Measurements from ENCODE around the gene BRINP2.

Gene BRINP2

GRCh38 chr1:177243773-177244172 lies 73.0 kb downstream of the BRINP2 start:
- no CpG with 5 or more reads among the region's 1 CpG for WGBS (ENCODE audit: insufficient coverage, insufficient read length)
- no peak for DNase-seq (ENCODE audit: low read depth, low spot score)
- Histone ChIP-seq H3K4me3 (ENCODE audit: low read length) (no peak overlapping the region), H3K27ac (ENCODE audit: low read length) (no peak overlapping the region), H3K9me3 (ENCODE audit: control insufficient read depth, insufficient read depth, low read length) (no peaks in the 10 kb centered on the region), H3K27me3 (ENCODE audit: control insufficient read depth, insufficient read depth, low read length) (no peaks in the 10 kb centered on the region), H3K36me3 (ENCODE audit: control insufficient read depth, insufficient read depth, low read length) (no peaks in the 10 kb centered on the region), H3K4me1 (ENCODE audit: control insufficient read depth, insufficient read depth, low read length) (no peaks in the 10 kb centered on the region)

- Histone ChIP-seq H3K27me3 (ENCODE audit: control insufficient read depth, insufficient read depth, low read length) (no peaks in the 10 kb centered on the region), H3K27ac (ENCODE audit: low read length) (no peak overlapping the region), H3K36me3 (ENCODE audit: control insufficient read depth, insufficient read depth, low read length) (no peaks in the 10 kb centered on the region), H3K4me3 (ENCODE audit: low read length) (no peak overlapping the region), H3K9me3 (ENCODE audit: control insufficient read depth, insufficient read depth, low read length) (no peaks in the 10 kb centered on the region), H3K4me1 (ENCODE audit: control insufficient read depth, insufficient read depth, low read length) (no peaks in the 10 kb centered on the region)
- no CpG with 5 or more reads among the region's 4 CpGs for WGBS (ENCODE audit: insufficient coverage, insufficient read length)
- no peak for DNase-seq (ENCODE audit: low read depth, low spot score)
Measured at GRCh38 chr1:177246710-177247580, 76.2 kb downstream of the BRINP2 start.

- Histone ChIP-seq H3K36me3 (ENCODE audit: control insufficient read depth, insufficient read depth, low read length) (no peaks in the 10 kb centered on the region), H3K4me3 (ENCODE audit: low read length) (no peak overlapping the region), H3K4me1 (ENCODE audit: control insufficient read depth, insufficient read depth, low read length) (no peaks in the 10 kb centered on the region), H3K27me3 (ENCODE audit: control insufficient read depth, insufficient read depth, low read length) (no peaks in the 10 kb centered on the region), H3K9me3 (ENCODE audit: control insufficient read depth, insufficient read depth, low read length) (no peaks in the 10 kb centered on the region), H3K27ac (ENCODE audit: low read length) (no peak overlapping the region)
- WGBS (ENCODE audit: insufficient coverage, insufficient read length): no CpG with 5 or more reads among the region's 9 CpGs
- DNase-seq (ENCODE audit: low read depth, low spot score): no peak
Measured at GRCh38 chr1:177247623-177248176, 76.9 kb downstream of the BRINP2 start.

- no peaks in the 10 kb centered on the region for H3K4me1 ChIP-seq (ENCODE audit: control insufficient read depth, insufficient read depth, low read length)
- DNase-seq (ENCODE audit: low read depth, low spot score): no peak
- H3K9me3 ChIP-seq (ENCODE audit: control insufficient read depth, insufficient read depth, low read length): no peaks in the 10 kb centered on the region
- H3K27me3 ChIP-seq (ENCODE audit: control insufficient read depth, insufficient read depth, low read length): no peaks in the 10 kb centered on the region
- no peak overlapping the region for H3K27ac ChIP-seq (ENCODE audit: low read length)
- no CpG with 5 or more reads among the region's 5 CpGs for WGBS (ENCODE audit: insufficient coverage, insufficient read length)
- H3K36me3 ChIP-seq (ENCODE audit: control insufficient read depth, insufficient read depth, low read length): no peaks in the 10 kb centered on the region
- H3K4me3 ChIP-seq (ENCODE audit: low read length): no peak overlapping the region
Measured at GRCh38 chr1:177248258-177248657, 77.5 kb downstream of the BRINP2 start.

- H3K27me3 ChIP-seq (ENCODE audit: control insufficient read depth, insufficient read depth, low read length): no peaks in the 10 kb centered on the region
- no peaks in the 10 kb centered on the region for H3K4me1 ChIP-seq (ENCODE audit: control insufficient read depth, insufficient read depth, low read length)
- no peaks in the 10 kb centered on the region for H3K9me3 ChIP-seq (ENCODE audit: control insufficient read depth, insufficient read depth, low read length)
- no peak overlapping the region for H3K4me3 ChIP-seq (ENCODE audit: low read length)
- DNase-seq (ENCODE audit: low read depth, low spot score): no peak
- H3K27ac ChIP-seq (ENCODE audit: low read length): no peak overlapping the region
- H3K36me3 ChIP-seq (ENCODE audit: control insufficient read depth, insufficient read depth, low read length): no peaks in the 10 kb centered on the region
Measured at GRCh38 chr1:177249231-177249630, 78.5 kb downstream of the BRINP2 start.

GRCh38 chr1:177252877-177253276 lies 82.1 kb downstream of the BRINP2 start:
- Histone ChIP-seq H3K27ac (ENCODE audit: low read length) (no peak overlapping the region), H3K36me3 (ENCODE audit: control insufficient read depth, insufficient read depth, low read length) (no peaks in the 10 kb centered on the region), H3K27me3 (ENCODE audit: control insufficient read depth, insufficient read depth, low read length) (no peaks in the 10 kb centered on the region), H3K9me3 (ENCODE audit: control insufficient read depth, insufficient read depth, low read length) (no peaks in the 10 kb centered on the region), H3K4me1 (ENCODE audit: control insufficient read depth, insufficient read depth, low read length) (no peaks in the 10 kb centered on the region), H3K4me3 (ENCODE audit: low read length) (no peak overlapping the region)
- DNase-seq (ENCODE audit: low read depth, low spot score): no peak

- no peak overlapping the region for H3K4me3 ChIP-seq (ENCODE audit: low read length)
- no peaks in the 10 kb centered on the region for H3K27me3 ChIP-seq (ENCODE audit: control insufficient read depth, insufficient read depth, low read length)
Measured at GRCh38 chr1:177255411-177255810, 84.7 kb downstream of the BRINP2 start.

GRCh38 chr1:177256153-177257075 lies 85.7 kb downstream of the BRINP2 start:
- H3K4me3 ChIP-seq (ENCODE audit: low read length): no peak overlapping the region
- H3K27ac ChIP-seq (ENCODE audit: low read length): no peak overlapping the region
- no CpG with 5 or more reads among the region's 20 CpGs for WGBS (ENCODE audit: insufficient coverage, insufficient read length)
- peak; percentile 55 for DNase-seq (ENCODE audit: low read depth, low spot score)
- no peaks in the 10 kb centered on the region for H3K36me3 ChIP-seq (ENCODE audit: control insufficient read depth, insufficient read depth, low read length)
- H3K27me3 ChIP-seq (ENCODE audit: control insufficient read depth, insufficient read depth, low read length): no peaks in the 10 kb centered on the region
- H3K4me1 ChIP-seq (ENCODE audit: control insufficient read depth, insufficient read depth, low read length): no peaks in the 10 kb centered on the region
- H3K9me3 ChIP-seq (ENCODE audit: control insufficient read depth, insufficient read depth, low read length): no peaks in the 10 kb centered on the region

More at GRCh38 chr1:177255411-177255810, 84.7 kb downstream of the BRINP2 start:
- no peaks in the 10 kb centered on the region for H3K4me1 ChIP-seq (ENCODE audit: control insufficient read depth, insufficient read depth, low read length)
- no peaks in the 10 kb centered on the region for H3K36me3 ChIP-seq (ENCODE audit: control insufficient read depth, insufficient read depth, low read length)
- no peak for DNase-seq (ENCODE audit: low read depth, low spot score)
- no peak overlapping the region for H3K27ac ChIP-seq (ENCODE audit: low read length)
- H3K9me3 ChIP-seq (ENCODE audit: control insufficient read depth, insufficient read depth, low read length): no peaks in the 10 kb centered on the region
- WGBS (ENCODE audit: insufficient coverage, insufficient read length): no CpG with 5 or more reads among the region's 1 CpG

- Histone ChIP-seq H3K4me1 (ENCODE audit: control insufficient read depth, insufficient read depth, low read length) (no peaks in the 10 kb centered on the region), H3K4me3 (ENCODE audit: low read length) (no peak overlapping the region), H3K27me3 (ENCODE audit: control insufficient read depth, insufficient read depth, low read length) (no peaks in the 10 kb centered on the region), H3K27ac (ENCODE audit: low read length) (no peak overlapping the region), H3K36me3 (ENCODE audit: control insufficient read depth, insufficient read depth, low read length) (no peaks in the 10 kb centered on the region), H3K9me3 (ENCODE audit: control insufficient read depth, insufficient read depth, low read length) (no peaks in the 10 kb centered on the region)
- DNase-seq (ENCODE audit: low read depth, low spot score): no peak
- WGBS (ENCODE audit: insufficient coverage, insufficient read length): no CpG with 5 or more reads among the region's 11 CpGs
Measured at GRCh38 chr1:177257128-177257527, 86.4 kb downstream of the BRINP2 start.

GRCh38 chr1:177257576-177257975 lies 86.8 kb downstream of the BRINP2 start:
- no CpG with 5 or more reads among the region's 4 CpGs for WGBS (ENCODE audit: insufficient coverage, insufficient read length)
- Histone ChIP-seq H3K4me1 (ENCODE audit: control insufficient read depth, insufficient read depth, low read length) (no peaks in the 10 kb centered on the region), H3K27ac (ENCODE audit: low read length) (no peak overlapping the region), H3K36me3 (ENCODE audit: control insufficient read depth, insufficient read depth, low read length) (no peaks in the 10 kb centered on the region), H3K4me3 (ENCODE audit: low read length) (no peak overlapping the region), H3K9me3 (ENCODE audit: control insufficient read depth, insufficient read depth, low read length) (no peaks in the 10 kb centered on the region), H3K27me3 (ENCODE audit: control insufficient read depth, insufficient read depth, low read length) (no peaks in the 10 kb centered on the region)
- no peak for DNase-seq (ENCODE audit: low read depth, low spot score)

Measured in iPS DF 6.9 (cell line).